HG02840 (cell line): ENCODE measurements around the gene STXBP3.

ENCODE experiments used
- ATAC-seq: cut with Tn5 transposase; IDR thresholded peaks from one replicate; pipeline ENCODE4 v1.9.1; 2021; ENCODE audit warnings: mild to moderate bottlenecking, moderate library complexity, moderate number of reproducible peaks; ENCODE audit not compliant: unreplicated experiment, low FRiP score

Gene STXBP3

GRCh38 chr1:108832929-108833328 is 86.5 kb downstream of the STXBP3 start:
- ATAC-seq: no peak

DNA sequence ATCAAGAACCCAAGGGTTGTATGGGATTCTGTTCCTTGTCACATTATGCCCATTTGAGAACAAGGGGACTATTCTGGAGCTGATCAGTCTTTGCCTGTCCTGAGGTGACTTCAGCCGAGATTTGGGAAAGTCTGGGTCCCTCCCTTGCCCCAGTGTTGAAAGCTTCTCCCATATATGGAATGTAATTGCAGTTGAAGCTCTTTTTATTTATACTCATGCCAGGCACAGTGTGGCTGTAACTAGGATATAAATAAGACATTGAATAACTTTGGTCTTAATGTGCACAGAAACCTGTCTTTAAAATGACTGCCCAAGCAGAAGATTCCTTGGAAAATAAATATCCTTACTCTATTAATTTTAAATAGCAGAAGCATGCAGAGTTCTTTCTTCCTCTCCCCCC is 95.2 kb downstream of the STXBP3 start:
- ATAC-seq: no peak

GRCh38 chr1:108842525-108843181 is 96.2 kb downstream of the STXBP3 start:
- ATAC-seq: no peak

DNA sequence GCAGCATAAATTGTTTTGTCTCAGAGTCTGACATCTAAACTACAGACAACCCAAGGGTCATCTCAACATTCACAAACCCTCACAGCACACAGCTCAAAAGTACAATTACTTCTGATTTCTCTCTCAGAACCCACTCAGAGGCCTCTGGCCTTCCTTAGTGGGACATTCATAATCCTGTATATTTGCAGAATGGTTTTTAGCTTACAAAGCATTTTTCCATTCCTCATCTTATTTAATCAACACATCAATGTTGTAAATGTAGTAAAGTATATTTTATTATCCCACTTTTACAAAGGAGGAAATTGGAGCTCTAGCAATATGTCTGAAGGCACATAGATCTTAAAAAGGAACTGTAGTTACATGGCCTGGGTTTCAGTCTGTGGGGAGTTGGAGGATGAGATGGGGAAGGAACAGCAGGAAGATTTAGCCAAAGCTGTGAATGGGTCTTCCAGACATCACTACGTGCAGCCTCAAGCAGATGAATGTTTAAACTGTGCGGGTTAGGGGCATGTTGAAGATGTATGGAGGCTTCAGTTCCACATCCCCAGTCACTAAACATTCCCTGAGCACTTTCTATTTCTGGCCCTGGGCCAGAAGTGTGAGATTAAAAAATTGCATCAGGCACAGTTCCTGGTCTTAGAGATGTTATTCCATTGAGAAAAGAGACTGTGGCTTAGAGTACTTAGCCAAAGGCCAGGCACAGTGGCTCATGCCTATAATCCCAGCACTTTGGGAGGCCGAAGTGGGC is 97.1 kb downstream of the STXBP3 start:
- ATAC-seq: no peak

- no peak for ATAC-seq
Measured at GRCh38 chr1:108845446-108845845, 99.0 kb downstream of the STXBP3 start.

DNA sequence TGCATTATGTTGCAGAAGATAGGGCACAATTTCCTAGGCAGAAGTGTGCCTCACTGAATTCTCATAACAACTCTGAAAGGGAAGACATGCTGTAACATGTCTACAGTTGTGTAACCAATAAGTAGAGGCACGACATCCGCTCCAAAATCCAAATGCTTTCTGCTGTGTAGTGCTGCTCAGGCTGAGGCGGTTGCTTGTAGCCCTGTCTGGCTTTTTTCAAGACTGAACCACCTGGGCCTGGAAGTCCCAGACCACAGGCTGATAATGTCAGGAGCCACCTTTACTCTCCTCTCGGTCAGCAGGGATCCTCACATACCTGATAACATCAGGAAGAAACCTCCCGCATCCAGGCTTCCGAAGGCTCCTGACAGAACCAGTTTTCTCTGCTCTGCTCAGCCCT is 99.5 kb downstream of the STXBP3 start:
- no peak for ATAC-seq

GRCh38 chr1:108847494-108847893 is 101.0 kb downstream of the STXBP3 start:
- no peak for ATAC-seq

- no peak for ATAC-seq
Measured at GRCh38 chr1:108848806-108849205, 102.3 kb downstream of the STXBP3 start.

DNA sequence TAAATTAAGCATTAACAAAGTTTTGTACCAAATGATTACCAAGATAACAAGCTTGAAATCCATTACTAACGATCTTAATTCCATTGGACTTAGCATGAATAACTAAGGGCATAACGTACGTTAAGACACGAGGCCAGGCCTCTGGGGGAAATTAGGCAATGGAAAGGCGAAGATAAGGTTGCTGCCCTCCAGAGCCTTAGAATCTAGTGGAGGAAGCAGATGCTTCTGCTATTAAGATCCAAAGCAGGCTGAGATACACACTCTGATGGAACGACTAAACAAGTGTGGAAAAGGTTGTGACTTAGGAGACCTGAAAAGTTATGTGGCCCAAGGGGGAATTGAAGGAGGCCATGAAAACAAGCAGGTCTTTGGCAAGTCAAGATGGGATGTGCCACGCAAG is 104.5 kb downstream of the STXBP3 start:
- ATAC-seq: no peak

DNA sequence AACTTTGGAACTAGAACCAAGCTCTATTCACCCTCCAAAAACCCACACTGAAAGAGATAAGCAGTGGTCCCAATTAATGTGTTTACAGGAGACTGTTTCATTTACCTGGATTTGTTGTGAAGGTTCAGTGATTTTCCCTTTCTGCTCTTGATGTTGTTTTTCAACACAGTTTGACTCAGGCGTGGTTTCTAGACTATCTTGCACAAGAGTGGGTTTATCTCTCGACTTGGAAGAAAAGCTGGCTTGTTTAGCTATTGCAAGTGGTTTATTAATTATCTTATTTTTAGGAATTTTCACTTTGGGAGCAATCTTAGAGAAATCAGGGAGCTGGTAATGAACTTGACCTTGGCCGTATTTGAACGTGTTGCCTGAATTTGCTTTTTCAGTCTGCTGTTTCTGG is 105.1 kb downstream of the STXBP3 start:
- ATAC-seq: no peak

GRCh38 chr1:108852221-108852975 is 105.9 kb downstream of the STXBP3 start:
- ATAC-seq: no peak

DNA sequence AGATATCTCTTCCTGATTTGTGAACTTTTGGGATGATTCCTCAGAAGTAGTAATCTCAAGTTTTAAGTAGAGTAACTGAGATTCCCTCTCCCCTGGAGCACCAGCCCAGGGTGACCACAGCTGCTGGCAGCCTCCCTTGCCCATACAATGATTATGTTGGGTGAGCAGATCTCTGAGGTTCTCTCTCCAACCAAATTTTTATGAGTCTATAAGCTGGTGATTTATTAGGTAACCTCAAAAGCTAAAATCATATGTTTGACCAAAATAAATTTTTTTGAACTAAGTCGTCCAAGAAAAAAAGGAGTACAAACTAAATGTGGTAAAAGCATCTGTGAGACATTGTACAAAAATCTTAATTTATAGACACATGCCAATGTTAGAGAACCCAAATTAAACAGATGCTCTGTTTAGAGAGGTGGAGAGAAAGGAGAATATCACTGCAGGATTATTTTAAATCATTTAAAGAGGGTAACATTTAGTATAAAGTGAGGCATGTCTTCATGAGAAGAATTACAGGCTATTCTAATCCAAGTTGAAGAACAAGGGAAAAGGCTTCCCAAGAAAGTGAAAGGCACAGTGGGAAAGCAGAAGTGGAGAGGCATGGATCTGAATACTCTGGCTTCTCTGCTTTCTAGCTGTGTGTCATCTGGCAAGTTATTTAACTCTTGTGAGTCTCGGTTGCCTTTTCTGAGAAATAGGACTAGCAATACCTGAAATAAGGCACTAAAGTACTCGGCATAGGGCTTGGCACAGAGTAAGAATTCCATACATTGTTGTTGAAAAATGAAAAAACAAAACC is 107.9 kb downstream of the STXBP3 start:
- ATAC-seq: no peak

DNA sequence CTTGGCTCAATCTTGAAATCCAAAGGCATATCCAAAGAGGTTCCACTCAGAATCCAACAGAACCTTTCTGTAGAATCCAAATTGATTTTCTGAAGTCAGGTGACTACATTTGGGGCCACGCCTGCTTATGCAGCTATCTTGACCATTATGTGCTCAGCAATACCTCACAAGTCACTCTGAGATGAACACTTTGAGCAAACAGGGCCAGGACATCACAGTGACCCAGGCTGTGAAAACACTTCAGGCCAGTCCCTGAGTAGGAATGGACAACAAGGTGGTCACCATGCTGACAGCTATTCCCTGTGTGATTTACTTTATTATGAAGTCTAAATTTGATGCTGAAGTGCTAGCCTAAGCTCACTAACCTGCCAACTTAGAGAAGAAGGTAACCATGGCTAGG is 110.5 kb downstream of the STXBP3 start, which contains the start of gene AKNAD1:
Gene AKNAD1, minus strand, starts transcription at position 101 of the 400 bp plus-strand sequence. CDS start 4,430 bp downstream, outside the sequence.
- no peak for ATAC-seq

DNA sequence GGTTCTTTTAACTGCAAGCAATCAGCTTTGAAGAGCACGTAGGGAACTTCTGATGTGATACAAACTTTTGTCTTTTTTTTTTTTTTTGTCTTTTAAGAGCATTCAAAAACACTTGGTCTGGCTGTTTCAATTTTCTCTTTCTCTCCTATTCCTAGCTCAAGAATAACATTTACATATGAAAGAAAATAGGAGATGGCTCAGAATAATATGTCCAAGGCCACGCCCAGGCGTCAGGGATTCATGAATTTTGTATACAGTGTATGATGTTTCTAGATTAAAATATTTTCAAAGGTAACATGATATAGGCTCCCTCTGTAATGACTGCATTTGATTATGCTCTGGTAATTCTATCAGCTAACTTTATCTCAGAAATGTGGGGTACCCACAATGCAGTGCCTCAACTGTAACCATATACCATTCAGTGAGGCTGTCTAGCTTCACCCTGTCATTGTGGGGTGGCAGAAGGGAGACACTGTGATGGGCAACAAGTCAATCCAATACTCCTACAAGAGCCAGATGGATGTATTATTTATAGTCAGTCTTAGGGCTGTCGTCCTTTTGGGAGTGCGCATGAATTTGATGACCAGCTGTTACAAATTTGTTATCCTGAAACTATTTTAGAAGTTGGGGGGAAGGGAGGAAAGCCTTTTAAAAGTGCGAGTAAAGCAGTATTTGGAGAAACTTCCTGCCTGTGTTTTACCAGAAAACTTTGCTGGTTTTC is 111.9 kb downstream of the STXBP3 start:
- ATAC-seq: no peak
